ENCODE data around the gene ZNF366.

- TF ChIP-seq POLR2A (IDR thresholded peaks at IDR 0.05) (no peak), CTCF (IDR thresholded peaks at IDR 0.05) (no peak)
Observed at GRCh38 chr5:72468024-72468423, 39.2 kb downstream of the ZNF366 start.

All from right lobe of liver (tissue), 4 donors.